Cardiac fibroblast (primary cell): ENCODE data around the gene SMC6.

Source experiments
- DNase-seq, 2 donors: peaks; one replicate each; pipeline versions ENCODE4 v3.0.0 to v3.0.0-alpha.2; 2010; ENCODE audit warnings: low read depth in 2 of 2
- H3K4me3 ChIP-seq, 2 donors: replicated peaks in 1 of 2; 1 replicate in 1 of 2; 2 replicates in 1 of 2; pipeline ENCODE4 v1.5.1; 2011; ENCODE audit warnings: low read depth in 2 of 2, low read length in 2 of 2, mild to moderate bottlenecking in 2 of 2, moderate library complexity in 1 of 2
- CTCF ChIP-seq: IDR thresholded peaks from one replicate; pipeline ENCODE4 v1.5.1; 2011; ENCODE audit warnings: low read depth, mild to moderate bottlenecking, low read length, inconsistent platforms

Gene SMC6

DNA sequence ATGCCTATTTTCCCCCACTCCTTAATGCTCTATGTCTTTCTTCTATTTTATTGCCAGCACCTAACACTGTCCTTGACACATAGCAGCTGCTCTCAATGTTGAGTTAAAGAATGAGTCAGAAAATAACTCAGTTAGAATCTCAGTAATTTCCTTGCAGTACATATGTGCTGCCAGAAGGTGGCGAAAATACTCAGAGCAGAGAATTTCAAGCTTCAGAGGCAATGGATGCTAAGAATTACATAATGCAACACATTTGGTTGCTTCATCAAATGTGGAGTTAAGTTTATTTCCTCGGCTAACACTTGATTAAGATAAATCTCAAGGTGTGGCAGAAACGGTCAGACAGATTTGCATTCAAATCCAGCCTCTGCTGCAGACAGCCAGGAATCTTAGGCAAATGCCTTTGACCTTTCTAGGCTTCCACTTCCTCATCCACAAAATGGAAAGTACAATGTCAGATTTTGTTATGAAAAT, 107.5 kb downstream of the SMC6 start:
- no peak overlapping the region for H3K4me3 ChIP-seq
- peak; percentile 88 to 92 for DNase-seq
- peak; percentile 83 for TF ChIP-seq CTCF

GRCh38 chr2:17644997-17645720, 108.5 kb downstream of the SMC6 start:
- no peak for TF ChIP-seq CTCF
- peak; percentile 31 to 49 for DNase-seq

DNA sequence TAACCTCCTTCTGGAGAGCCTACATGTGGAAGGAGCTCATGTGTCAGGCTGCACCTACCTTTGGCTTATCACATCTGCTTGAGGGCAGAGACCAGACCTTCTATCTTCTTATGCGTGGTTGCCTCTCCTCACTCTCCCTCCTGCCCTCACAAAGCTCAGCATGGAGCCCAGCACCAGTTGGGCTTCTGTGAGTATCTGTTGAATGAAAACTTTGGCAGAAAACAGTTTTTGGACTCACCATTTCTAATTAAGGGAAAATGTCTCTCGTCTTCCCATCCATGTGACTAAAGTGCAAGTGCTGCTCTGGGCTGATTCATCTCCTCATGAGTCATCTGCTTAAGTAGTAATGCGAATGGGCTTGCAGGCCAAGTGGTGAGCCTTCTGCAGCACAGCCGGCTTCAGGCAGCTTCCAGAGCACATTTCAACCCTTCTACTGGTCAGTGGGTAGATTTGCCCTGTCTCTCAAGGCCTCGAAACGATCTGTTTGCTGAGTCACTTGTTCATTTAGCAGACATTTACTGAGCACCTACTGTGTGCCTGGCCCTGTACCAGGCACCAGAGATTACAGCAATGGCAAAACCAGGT, 110.5 kb downstream of the SMC6 start:
- DNase-seq = peak; percentile 93 to 96
- no peak for TF ChIP-seq CTCF
- no peak overlapping the region for H3K4me3 ChIP-seq

More at GRCh38 chr2:17644997-17645720, 108.5 kb downstream of the SMC6 start:
- H3K4me3 ChIP-seq = no peak overlapping the region

DNA sequence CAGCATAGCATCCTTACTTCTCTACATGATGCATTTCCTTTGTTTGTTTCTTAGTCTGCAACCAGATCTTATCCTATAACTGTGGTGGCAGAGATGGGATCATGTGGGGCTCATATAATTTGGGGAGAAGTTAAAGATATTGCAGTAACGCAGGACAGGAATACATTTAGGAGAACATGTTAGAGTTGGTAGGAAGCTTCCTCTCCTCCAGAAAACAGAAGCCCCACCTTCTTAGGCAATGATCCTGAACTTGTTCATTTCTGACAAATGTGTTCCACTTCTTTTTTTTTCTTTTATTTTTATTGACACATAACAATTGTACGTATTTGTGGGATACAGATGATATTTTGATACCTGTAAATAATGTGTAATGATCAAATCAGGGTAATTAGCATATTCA, 113.2 kb downstream of the SMC6 start:
- TF ChIP-seq CTCF = no peak
- H3K4me3 ChIP-seq = no peak overlapping the region
- DNase-seq = no peak

- no peak for DNase-seq
- no peak for TF ChIP-seq CTCF
- H3K4me3 ChIP-seq = no peak overlapping the region
These were observed 115.3 kb downstream of the SMC6 start for GRCh38 chr2:17638196-17638743.

GRCh38 chr2:17637131-17637906, 116.3 kb downstream of the SMC6 start:
- DNase-seq = no peak
- H3K4me3 ChIP-seq = no peak overlapping the region
- no peak for TF ChIP-seq CTCF
